Endothelial cell of umbilical vein (primary cell): ENCODE data around the gene EMP2. TPM values are rescaled to one million over a fixed set of nuclear protein-coding genes. Genes with fewer than 3 reads are reported as not detected.

ENCODE experiments used
- BruUV-seq: library from RNA; stranded (reverse); fragments of 400-500 nt; replicated peaks from 2 replicates; lab custom pipeline; 2021; lab: Mats Ljungman, UMichigan
- CTCF ChIA-PET: fragments of 300-600, 350-600 bp; sonication (Branson Sonifier 250); formaldehyde crosslinking; loops from one replicate; lab custom pipeline; 2021; ENCODE audit warnings: antibody characterized with exemption, inconsistent platforms; lab: Charles Lee
- POLR2A ChIA-PET: fragments of 300-600, 350-600 bp; sonication (Branson Sonifier 250); formaldehyde crosslinking; loops from one replicate; lab custom pipeline; 2021; ENCODE audit warnings: antibody characterized with exemption, inconsistent platforms; lab: Charles Lee
- DNase-seq: peaks from one replicate; pipeline ENCODE4 v3.0.0-alpha.2; 2011; ENCODE audit warnings: low read depth, low spot score
- FAIRE-seq: peaks from 2 replicates; lab custom pipeline; 2011; peaks lifted over from hg19 to GRCh38; lab: Jason Lieb, UNC
- H2AFZ ChIP-seq: 2 replicates; pipeline ENCODE4 v1.6.0; 2012; ENCODE audit warnings: low read depth, low read length, control low read depth, inconsistent platforms
- H3K27ac ChIP-seq: 2 replicates; pipeline ENCODE4 v1.5.1; 2011; ENCODE audit warnings: low read depth, mild to moderate bottlenecking, control low read depth, low read length, moderate library complexity; ENCODE audit not compliant: insufficient read depth
- H3K27me3 ChIP-seq, 2 experiments: 2 replicates each; pipeline versions ENCODE4 v1.6.0 to v1.6.1; 2011; ENCODE audit warnings: low read length in 2 of 2, mixed read lengths in 1 of 2; ENCODE audit not compliant: control insufficient read depth in 2 of 2, insufficient read depth in 2 of 2
- H3K36me3 ChIP-seq, 2 experiments: 2 replicates in 1 of 2; 3 replicates in 1 of 2; pipeline ENCODE4 v1.5.1; 2011; ENCODE audit warnings: low read length in 2 of 2, mild to moderate bottlenecking in 1 of 2, moderate library complexity in 1 of 2; ENCODE audit not compliant: control insufficient read depth in 2 of 2, insufficient read depth in 2 of 2; ENCODE audit errors: extremely low read depth in 1 of 2
- H3K4me1 ChIP-seq: 3 replicates; pipeline ENCODE4 v1.5.1; 2011; ENCODE audit warnings: mild to moderate bottlenecking, low read length; ENCODE audit not compliant: control insufficient read depth, insufficient read depth; ENCODE audit errors: extremely low read depth
- H3K4me2 ChIP-seq: 2 replicates; pipeline ENCODE4 v1.6.1; 2011; ENCODE audit warnings: low read length, control low read depth, mixed read lengths; ENCODE audit not compliant: insufficient read depth
- H3K4me3 ChIP-seq, 3 experiments: fragments of 200-600 bp in 1 of 3; sonication (generic), shearing (Covaris generic) in 1 of 3; replicated peaks in 1 of 3; 2 replicates each; pipeline ENCODE4 v1.5.1; 2011 to 2016; ENCODE audit warnings: control low read depth in 3 of 3, low read length in 3 of 3, mild to moderate bottlenecking in 2 of 3, inconsistent platforms in 1 of 3, low read depth in 1 of 3, moderate library complexity in 1 of 3; ENCODE audit not compliant: insufficient read depth in 1 of 3
- H3K79me2 ChIP-seq: 2 replicates; pipeline ENCODE4 v1.6.0; 2012; ENCODE audit warnings: low read length, inconsistent platforms; ENCODE audit not compliant: control insufficient read depth, insufficient read depth
- H3K9ac ChIP-seq: replicated peaks from 2 replicates; pipeline ENCODE3; 2011; ENCODE audit warnings: low read length, control low read depth; ENCODE audit not compliant: insufficient read depth; ENCODE audit errors: extremely low read depth
- H3K9me1 ChIP-seq: replicated peaks from 3 replicates; pipeline ENCODE4 v1.6.0; 2011; ENCODE audit warnings: mild to moderate bottlenecking, low read length; ENCODE audit not compliant: control insufficient read depth, insufficient read depth; ENCODE audit errors: extremely low read depth
- H3K9me3 ChIP-seq: replicated peaks from 2 replicates; pipeline ENCODE4 v1.5.1; 2012; ENCODE audit warnings: low read length, inconsistent platforms; ENCODE audit not compliant: control insufficient read depth, insufficient read depth
- H4K20me1 ChIP-seq: replicated peaks from 2 replicates; pipeline ENCODE3; 2011; ENCODE audit warnings: mild to moderate bottlenecking, low read length; ENCODE audit not compliant: control insufficient read depth, insufficient read depth; ENCODE audit errors: extremely low read depth
- EZH2 ChIP-seq: IDR thresholded peaks from 2 replicates; pipeline ENCODE4 v1.6.1; 2012; ENCODE audit warnings: borderline replicate concordance, low read depth, mild to moderate bottlenecking, moderate library complexity, low read length, inconsistent platforms; ENCODE audit not compliant: severe bottlenecking
- FOS ChIP-seq: IDR thresholded peaks from 2 replicates; pipeline ENCODE4 v1.6.1; 2011; ENCODE audit warnings: mild to moderate bottlenecking, low read length, moderate library complexity, borderline replicate concordance; ENCODE audit not compliant: insufficient read depth
- GATA2 ChIP-seq: IDR thresholded peaks from 2 replicates; pipeline ENCODE4 v1.7.0; 2011; ENCODE audit warnings: low read depth, mild to moderate bottlenecking, moderate library complexity, mixed read lengths, low read length; ENCODE audit not compliant: insufficient read length, insufficient read depth
- JUN ChIP-seq: IDR thresholded peaks from 2 replicates; pipeline ENCODE4 v1.6.1; 2011; ENCODE audit warnings: borderline replicate concordance, low read depth; ENCODE audit not compliant: insufficient read length, insufficient read depth
- MYC ChIP-seq: IDR thresholded peaks from one replicate; pipeline ENCODE4 v1.6.1; 2011; ENCODE audit warnings: mild to moderate bottlenecking, low read depth, low read length
- POLR2A ChIP-seq: IDR thresholded peaks from 2 replicates; pipeline ENCODE4 v1.6.1; 2012; ENCODE audit warnings: low read depth, mild to moderate bottlenecking, control low read depth, low read length
- POLR2AphosphoS5 ChIP-seq: IDR thresholded peaks from 2 replicates; pipeline ENCODE4 v1.6.1; 2012; ENCODE audit warnings: low read depth, mild to moderate bottlenecking, control low read depth, low read length, moderate library complexity; ENCODE audit not compliant: insufficient read depth
- dilution Hi-C: fragments of 300-500 bp; cut with MboI; formaldehyde crosslinking; loops from one replicate; pipeline ENCODE4 v1.15.0; 2019; ENCODE audit warnings: low sequenced_read_pairs; ENCODE audit not compliant: extremely low pct_ligation_motif_present
- intact Hi-C: fragments of 100-400 bp; cut with micrococcal nuclease; formaldehyde crosslinking; loops from one replicate; pipeline ENCODE4 v1.10.0; 2022
- polyA plus RNA-seq, 4 experiments: library from polyadenylated mRNA; depleted of rRNA in 3 of 4; stranded (reverse) in 3 of 4; unstranded in 1 of 4; fragments of >200 nt; gene quantifications; 2 replicates each; pipeline versions ENCODE4 v1.2.1 to v1.2.3, GENCODE V29; 2011 to 2012; ENCODE audit warnings: missing spikeins in 1 of 4
- total RNA-seq: library from RNA; stranded (reverse); gene quantifications from 2 replicates; pipeline ENCODE4 v1.2.3, GENCODE V29; 2021
- TF ChIP-seq, protein P1 (sequence below): IDR thresholded peaks from 2 replicates; pipeline ENCODE4 v1.6.1; 2011; ENCODE audit not compliant: insufficient read depth, insufficient read length
- TF ChIP-seq, protein P2 (sequence below), 2 donors: IDR thresholded peaks; 1 replicate in 1 of 2; 2 replicates in 1 of 2; pipeline ENCODE4 v1.5.1; 2011; ENCODE audit warnings: low read length in 2 of 2, mild to moderate bottlenecking in 2 of 2, moderate library complexity in 2 of 2, control low read depth in 1 of 2, inconsistent platforms in 1 of 2, low read depth in 1 of 2; ENCODE audit not compliant: insufficient read depth in 1 of 2; ENCODE audit errors: extremely low read depth in 1 of 2

Gene EMP2
- total and polyA plus RNA-seq, 2 donors (not counting 3 experiments of a cell fraction or from before 2014, with no cell fraction given), result 19.0 to 25.5 TPM

DNA sequence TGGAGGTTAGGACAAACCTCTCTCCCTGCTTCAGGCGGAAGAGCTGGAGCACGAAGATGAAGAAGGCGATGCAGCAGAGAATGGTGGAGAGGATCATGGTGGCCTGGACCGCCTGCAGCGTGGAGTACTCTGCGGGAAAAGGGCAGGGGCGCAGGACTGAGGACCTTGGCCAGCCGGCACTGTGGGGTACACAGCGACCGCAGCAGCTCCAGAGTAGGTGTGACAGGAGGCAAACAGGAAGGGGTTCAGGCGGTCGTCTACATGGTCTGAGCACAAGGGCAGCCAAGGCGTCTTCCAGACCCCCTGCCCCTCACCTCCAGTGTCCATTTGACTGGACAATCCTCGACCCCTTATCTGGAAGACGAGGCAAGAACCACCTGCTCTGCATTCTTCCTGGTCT, 42.5 kb downstream of the EMP2 start:
- ChIA-PET CTCF (interaction anchor here (0.9 to 1.3 kb wide), 2 partner anchors 16 to 404 kb away, joined by 3 to 5 read pairs; partner anchors contain the start of gene DEXI), POLR2A (no interaction called here)

DNA sequence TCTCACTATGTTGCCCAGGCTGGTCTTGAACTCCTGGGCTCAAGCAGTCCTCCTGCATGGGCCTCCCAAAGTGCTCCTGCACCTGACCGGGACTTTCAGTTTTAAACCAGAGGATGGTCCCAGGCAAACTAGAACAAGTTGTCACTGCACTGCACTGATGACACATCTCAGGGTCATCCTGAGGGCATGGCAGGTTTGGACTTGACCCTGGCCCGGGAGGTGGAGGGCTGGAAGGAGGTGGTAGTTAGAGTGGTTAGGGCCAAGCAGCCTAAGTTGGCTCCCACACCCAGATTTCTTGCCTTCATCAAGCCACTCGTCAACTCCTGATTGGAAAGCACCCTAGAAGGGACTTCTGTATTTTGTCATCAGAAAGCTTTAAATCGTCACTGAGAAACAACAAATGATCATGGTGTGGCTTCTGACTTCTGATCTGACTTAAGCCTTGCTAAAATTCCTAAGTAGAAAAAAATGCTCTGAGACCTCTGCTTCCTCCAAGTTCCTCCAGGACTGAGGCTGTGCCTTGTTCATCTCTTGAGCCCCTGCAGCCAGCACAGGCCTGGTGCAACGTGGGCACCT, 43.5 kb downstream of the EMP2 start:
- dilution Hi-C loops, result no loop called here
- no peaks in the 10 kb centered on the region for H3K9me3 ChIP-seq
- no TSS peak for BruUV-seq

More for the DNA sequence above, 42.5 kb downstream of the EMP2 start:
- FAIRE-seq (no peak), DNase-seq (no peak)
- Histone ChIP-seq H3K27ac (no peak overlapping the region), H3K4me3 (no peak overlapping the region), H3K4me2 (no peak overlapping the region), H4K20me1 (no peaks in the 10 kb centered on the region), H3K9me3 (no peaks in the 10 kb centered on the region), H3K9me1 (no peaks in the 10 kb centered on the region), H3K4me1 (no peaks in the 10 kb centered on the region), H3K79me2 (no peaks in the 10 kb centered on the region), H3K9ac (no peak overlapping the region), H3K27me3 (no peaks in the 10 kb centered on the region), H3K36me3 (peaks cover 0 to 1% of the 10 kb centered on the region in 2 experiments), H2AFZ (no peak overlapping the region)
- BruUV-seq, result no TSS peak
- dilution Hi-C loops (no loop called here), intact Hi-C loops (no loop called here)
- TF ChIP-seq JUN, result no peak
- TF ChIP-seq, protein P1, sequence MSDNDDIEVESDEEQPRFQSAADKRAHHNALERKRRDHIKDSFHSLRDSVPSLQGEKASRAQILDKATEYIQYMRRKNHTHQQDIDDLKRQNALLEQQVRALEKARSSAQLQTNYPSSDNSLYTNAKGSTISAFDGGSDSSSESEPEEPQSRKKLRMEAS, result no peak

More for the DNA sequence above, 43.5 kb downstream of the EMP2 start:
- Histone ChIP-seq H3K36me3 (peaks cover 0 to 1% of the 10 kb centered on the region in 2 experiments), H3K4me2 (no peak overlapping the region), H3K9ac (no peak overlapping the region), H3K27me3 (no peaks in the 10 kb centered on the region), H2AFZ (no peak overlapping the region), H3K27ac (no peak overlapping the region), H3K79me2 (no peaks in the 10 kb centered on the region), H3K9me1 (no peaks in the 10 kb centered on the region), H4K20me1 (no peaks in the 10 kb centered on the region), H3K4me3 (no peak overlapping the region), H3K4me1 (no peaks in the 10 kb centered on the region)
- FAIRE-seq, result no peak
- TF ChIP-seq POLR2AphosphoS5, result no peak
- no peak for TF ChIP-seq MYC
- TF ChIP-seq FOS, result no peak
- no peak for TF ChIP-seq EZH2
- no peak for TF ChIP-seq POLR2A
- TF ChIP-seq, protein P2, sequence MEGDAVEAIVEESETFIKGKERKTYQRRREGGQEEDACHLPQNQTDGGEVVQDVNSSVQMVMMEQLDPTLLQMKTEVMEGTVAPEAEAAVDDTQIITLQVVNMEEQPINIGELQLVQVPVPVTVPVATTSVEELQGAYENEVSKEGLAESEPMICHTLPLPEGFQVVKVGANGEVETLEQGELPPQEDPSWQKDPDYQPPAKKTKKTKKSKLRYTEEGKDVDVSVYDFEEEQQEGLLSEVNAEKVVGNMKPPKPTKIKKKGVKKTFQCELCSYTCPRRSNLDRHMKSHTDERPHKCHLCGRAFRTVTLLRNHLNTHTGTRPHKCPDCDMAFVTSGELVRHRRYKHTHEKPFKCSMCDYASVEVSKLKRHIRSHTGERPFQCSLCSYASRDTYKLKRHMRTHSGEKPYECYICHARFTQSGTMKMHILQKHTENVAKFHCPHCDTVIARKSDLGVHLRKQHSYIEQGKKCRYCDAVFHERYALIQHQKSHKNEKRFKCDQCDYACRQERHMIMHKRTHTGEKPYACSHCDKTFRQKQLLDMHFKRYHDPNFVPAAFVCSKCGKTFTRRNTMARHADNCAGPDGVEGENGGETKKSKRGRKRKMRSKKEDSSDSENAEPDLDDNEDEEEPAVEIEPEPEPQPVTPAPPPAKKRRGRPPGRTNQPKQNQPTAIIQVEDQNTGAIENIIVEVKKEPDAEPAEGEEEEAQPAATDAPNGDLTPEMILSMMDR (IDR thresholded peaks at IDR 0.05; ENCODE audit: extremely low read depth in 1 of 2, insufficient read depth in 1 of 2, low read depth in 1 of 2, low read length in 2 of 2), result no peak
- TF ChIP-seq JUN, result no peak
- TF ChIP-seq, protein P1, result no peak
- TF ChIP-seq GATA2, result no peak
- DNase-seq, result no peak
- intact Hi-C loops, result no loop called here
- CTCF ChIA-PET, result no interaction called here
- POLR2A ChIA-PET, result no interaction called here
